K562 (cell line): Measurements from ENCODE around the gene LLCFC1. TPM values are rescaled to one million over a fixed set of nuclear protein-coding genes. Genes with fewer than 3 reads are reported as not detected.

ENCODE experiments used
- BDP1 ChIP-seq: IDR thresholded peaks from 3 replicates; pipeline ENCODE4 v1.6.1; 2011; ENCODE audit not compliant: insufficient read length, insufficient read depth
- CBFA2T3 ChIP-seq: fragments of 450-650 bp; IDR thresholded peaks from 2 replicates; pipeline ENCODE4 v1.6.1; 2017
- CTBP1 ChIP-seq: fragments of 450-650 bp; IDR thresholded peaks from 2 replicates; pipeline ENCODE4 v1.6.1; 2016; ENCODE audit warnings: borderline replicate concordance
- FOSL1 ChIP-seq: fragments of 200-800 bp; sonication (Bioruptor generic); conservative IDR thresholded peaks from 2 replicates; pipeline ENCODE4 v1.6.1; 2016; ENCODE audit warnings: missing genetic modification characterization, missing compliant biosample characterization
- GATA2 ChIP-seq: sonication (generic); formaldehyde crosslinking; IDR thresholded peaks from 2 replicates; pipeline ENCODE4 v1.4.0; 2020; ENCODE audit warnings: mild to moderate bottlenecking, missing genetic modification reagents
- GATAD2A ChIP-seq: fragments of 450-650 bp; IDR thresholded peaks from 2 replicates; pipeline ENCODE4 v1.6.1; 2017
- HDAC6 ChIP-seq: IDR thresholded peaks from 2 replicates; pipeline ENCODE4 v1.6.1; 2012; ENCODE audit warnings: low read depth, mild to moderate bottlenecking, control low read depth, inconsistent platforms, low read length, moderate library complexity
- MYC ChIP-seq, 2 experiments: fragments of 250-450 bp in 1 of 2; sonication (Bioruptor Pico) in 1 of 2; IDR thresholded peaks; 2 replicates each; pipeline versions ENCODE4 v1.5.1 to v1.6.1; 2012 to 2021; ENCODE audit warnings: low read depth in 2 of 2, borderline replicate concordance in 1 of 2, improper control_type of control experiment in 1 of 2, low read length in 1 of 2, mild to moderate bottlenecking in 1 of 2, moderate library complexity in 1 of 2
- NEUROD1 ChIP-seq: fragments of 150-350 bp; IDR thresholded peaks from 2 replicates; pipeline ENCODE4 v1.6.1; 2014; ENCODE audit warnings: borderline replicate concordance, low read length, low read depth; ENCODE audit not compliant: partially characterized antibody
- TAF9B ChIP-seq: fragments of 450-650 bp; IDR thresholded peaks from 2 replicates; pipeline ENCODE4 v1.6.1; 2018; ENCODE audit warnings: mild to moderate bottlenecking; ENCODE audit not compliant: partially characterized antibody
- TCF3 ChIP-seq: sonication (generic); formaldehyde crosslinking; IDR thresholded peaks from 2 replicates; pipeline ENCODE4 v1.4.0; 2020; ENCODE audit warnings: mild to moderate bottlenecking, missing genetic modification reagents
- TEAD1 ChIP-seq, 2 experiments: fragments of 450-650 bp in 1 of 2; sonication (generic) in 1 of 2; formaldehyde crosslinking; IDR thresholded peaks; 2 replicates each; pipeline versions ENCODE4 v1.4.0 to v1.8.0; 2020 to 2022; ENCODE audit warnings: mild to moderate bottlenecking in 2 of 2, missing genetic modification reagents in 1 of 2
- TRIM24 ChIP-seq, 2 experiments: fragments of 450-650 bp; IDR thresholded peaks; 2 replicates each; pipeline ENCODE4 v1.6.1; 2016
- ZEB2 ChIP-seq: fragments of 450-650 bp; IDR thresholded peaks from 2 replicates; pipeline ENCODE4 v1.6.1; 2016
- ZNF121 ChIP-seq: sonication (generic); formaldehyde crosslinking; conservative IDR thresholded peaks from 2 replicates; pipeline ENCODE4 v1.8.0; 2022; ENCODE audit warnings: missing genetic modification reagents
- polyA plus RNA-seq, 8 experiments: library from polyadenylated mRNA; depleted of rRNA in 4 of 8; stranded (reverse) in 5 of 8; unstranded in 3 of 8; fragments of >200 nt; fragmentation: Nextera tagmentation in 2 of 8; fragmentation: Illumina TruSeq in 1 of 8; extraction: Ambion mirVana in 2 of 8; extraction: Trizol in 1 of 8; gene quantifications; 2 replicates each; pipeline versions ENCODE4 v1.2.1 to v1.2.3, GENCODE V29; 2011 to 2014; ENCODE audit warnings: inconsistent platforms in 1 of 8, missing spikeins in 1 of 8
- total RNA-seq, 7 experiments: library from RNA; depleted of rRNA in 6 of 7; stranded (reverse); fragments of >200 nt in 6 of 7; fragmentation: Illumina TruSeq in 2 of 7; extraction: Trizol in 2 of 7; gene quantifications; 2 replicates each; pipeline versions ENCODE4 v1.2.1 to v1.2.3, GENCODE V29; 2011 to 2021; ENCODE audit warnings: low replicate concordance in 1 of 7
- TF ChIP-seq, protein P1 (sequence below), 2 experiments: fragments of 200-800 bp in 1 of 2; sonication (Bioruptor generic) in 1 of 2; sonication (generic) in 1 of 2; formaldehyde crosslinking in 1 of 2; IDR thresholded peaks in 1 of 2; conservative IDR thresholded peaks in 1 of 2; 2 replicates each; pipeline versions ENCODE4 v1.5.0 to v1.6.1; 2016 to 2020; ENCODE audit warnings: missing compliant biosample characterization in 1 of 2, missing genetic modification characterization in 1 of 2, missing genetic modification reagents in 1 of 2
- TF ChIP-seq, protein P2 (sequence below): fragments of 250-450 bp; sonication (Bioruptor Pico); IDR thresholded peaks from 2 replicates; pipeline ENCODE4 v1.4.0; 2020; ENCODE audit warnings: mild to moderate bottlenecking
- TF ChIP-seq, protein P3 (sequence below), 2 experiments: fragments of 450-650 bp; conservative IDR thresholded peaks; 2 replicates each; pipeline ENCODE4 v1.6.1; 2017; ENCODE audit warnings: mild to moderate bottlenecking in 2 of 2, moderate library complexity in 2 of 2
- TF ChIP-seq, protein P4 (sequence below): sonication (generic); formaldehyde crosslinking; IDR thresholded peaks from 2 replicates; pipeline ENCODE4 v1.8.1; 2022; ENCODE audit warnings: missing genetic modification reagents
- TF ChIP-seq, protein P5 (sequence below): conservative IDR thresholded peaks from 2 replicates; pipeline ENCODE4 v1.6.1; 2011; ENCODE audit warnings: low read depth, mild to moderate bottlenecking, low read length; ENCODE audit not compliant: control insufficient read depth

LLCFC1 gene
- total and polyA plus RNA-seq, 9 of the 15 experiments (the other 6 are each of a cell fraction or from before 2014, with no cell fraction given) = not detected

DNA sequence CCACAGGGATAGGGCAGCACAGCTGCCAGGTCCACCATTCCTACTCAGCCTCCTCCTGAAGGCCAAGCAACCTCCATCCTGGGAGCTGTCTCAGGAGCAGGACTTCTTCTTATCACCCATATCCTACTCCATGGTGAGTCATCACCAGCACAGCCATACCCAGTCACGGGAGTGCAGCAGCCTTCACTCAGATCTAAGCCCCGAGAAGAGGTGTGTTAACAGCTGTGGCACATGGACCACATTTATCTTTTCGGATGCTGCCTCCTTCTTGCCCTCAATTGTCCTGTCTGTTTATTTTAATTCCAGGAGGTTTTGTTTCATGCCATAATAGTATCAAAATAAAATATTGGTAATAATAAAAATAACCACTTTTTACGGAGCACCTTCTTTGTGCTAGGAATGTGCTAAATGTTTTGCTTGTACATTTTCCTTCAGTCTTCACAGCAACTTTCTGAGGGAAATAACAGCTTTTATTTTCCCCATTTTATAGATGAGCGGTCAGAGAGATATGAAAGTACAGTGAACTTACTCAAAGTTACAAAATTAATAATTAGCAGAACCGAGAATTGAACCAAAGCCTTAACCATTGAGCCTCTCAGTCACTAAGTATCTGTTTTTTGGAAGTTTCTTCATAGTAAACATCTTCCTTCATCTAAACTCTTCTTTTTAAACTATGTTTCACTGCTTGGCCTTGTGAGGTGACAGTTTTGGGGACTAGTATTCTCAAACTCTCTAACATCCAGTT is 25.4 kb downstream of the LLCFC1 start (continued):
- TF ChIP-seq, protein P1, sequence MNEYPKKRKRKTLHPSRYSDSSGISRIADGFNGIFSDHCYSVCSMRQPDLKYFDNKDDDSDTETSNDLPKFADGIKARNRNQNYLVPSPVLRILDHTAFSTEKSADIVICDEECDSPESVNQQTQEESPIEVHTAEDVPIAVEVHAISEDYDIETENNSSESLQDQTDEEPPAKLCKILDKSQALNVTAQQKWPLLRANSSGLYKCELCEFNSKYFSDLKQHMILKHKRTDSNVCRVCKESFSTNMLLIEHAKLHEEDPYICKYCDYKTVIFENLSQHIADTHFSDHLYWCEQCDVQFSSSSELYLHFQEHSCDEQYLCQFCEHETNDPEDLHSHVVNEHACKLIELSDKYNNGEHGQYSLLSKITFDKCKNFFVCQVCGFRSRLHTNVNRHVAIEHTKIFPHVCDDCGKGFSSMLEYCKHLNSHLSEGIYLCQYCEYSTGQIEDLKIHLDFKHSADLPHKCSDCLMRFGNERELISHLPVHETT (CRISPR knock-in tag; conservative IDR thresholded peaks at IDR 0.05 in 1 of 2, IDR thresholded peaks at IDR 0.05 in 1 of 2) = no peak
- peak in 1 of 2 experiments; percentile 63; a peak in 1 of 4 replicates for TF ChIP-seq TRIM24 (IDR thresholded peaks at IDR 0.05)
- TF ChIP-seq TCF3 = 0 out of 2 replicates have a peak, but pooled peaks have one; percentile 46
- TF ChIP-seq NEUROD1 = peak; percentile 49
- peak; percentile 78 for TF ChIP-seq TAF9B
- TF ChIP-seq, protein P2, sequence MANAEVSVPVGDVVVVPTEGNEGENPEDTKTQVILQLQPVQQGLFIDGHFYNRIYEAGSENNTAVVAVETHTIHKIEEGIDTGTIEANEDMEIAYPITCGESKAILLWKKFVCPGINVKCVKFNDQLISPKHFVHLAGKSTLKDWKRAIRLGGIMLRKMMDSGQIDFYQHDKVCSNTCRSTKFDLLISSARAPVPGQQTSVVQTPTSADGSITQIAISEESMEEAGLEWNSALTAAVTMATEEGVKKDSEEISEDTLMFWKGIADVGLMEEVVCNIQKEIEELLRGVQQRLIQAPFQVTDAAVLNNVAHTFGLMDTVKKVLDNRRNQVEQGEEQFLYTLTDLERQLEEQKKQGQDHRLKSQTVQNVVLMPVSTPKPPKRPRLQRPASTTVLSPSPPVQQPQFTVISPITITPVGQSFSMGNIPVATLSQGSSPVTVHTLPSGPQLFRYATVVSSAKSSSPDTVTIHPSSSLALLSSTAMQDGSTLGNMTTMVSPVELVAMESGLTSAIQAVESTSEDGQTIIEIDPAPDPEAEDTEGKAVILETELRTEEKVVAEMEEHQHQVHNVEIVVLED (CRISPR knock-in tag) = no peak
- peak; percentile 99 for TF ChIP-seq CTBP1
- peak; percentile 82 for TF ChIP-seq CBFA2T3
- peak in 1 of 2 experiments; percentile 6; a peak in 1 of 4 replicates for TF ChIP-seq TEAD1 (CRISPR knock-in tag; IDR thresholded peaks at IDR 0.05)
- TF ChIP-seq MYC (IDR thresholded peaks at IDR 0.05; ENCODE audit: low read depth, low read length) = 0 out of 2 replicates have a peak, but pooled peaks have one; percentile 14
- no peak for TF ChIP-seq MYC (CRISPR knock-in tag; IDR thresholded peaks at IDR 0.05; ENCODE audit: borderline replicate concordance, low read depth)
- peak; percentile 81 for TF ChIP-seq ZEB2
- TF ChIP-seq BDP1 = no peak
- no peak for TF ChIP-seq ZNF121 (CRISPR knock-in tag)
- TF ChIP-seq, protein P3, sequence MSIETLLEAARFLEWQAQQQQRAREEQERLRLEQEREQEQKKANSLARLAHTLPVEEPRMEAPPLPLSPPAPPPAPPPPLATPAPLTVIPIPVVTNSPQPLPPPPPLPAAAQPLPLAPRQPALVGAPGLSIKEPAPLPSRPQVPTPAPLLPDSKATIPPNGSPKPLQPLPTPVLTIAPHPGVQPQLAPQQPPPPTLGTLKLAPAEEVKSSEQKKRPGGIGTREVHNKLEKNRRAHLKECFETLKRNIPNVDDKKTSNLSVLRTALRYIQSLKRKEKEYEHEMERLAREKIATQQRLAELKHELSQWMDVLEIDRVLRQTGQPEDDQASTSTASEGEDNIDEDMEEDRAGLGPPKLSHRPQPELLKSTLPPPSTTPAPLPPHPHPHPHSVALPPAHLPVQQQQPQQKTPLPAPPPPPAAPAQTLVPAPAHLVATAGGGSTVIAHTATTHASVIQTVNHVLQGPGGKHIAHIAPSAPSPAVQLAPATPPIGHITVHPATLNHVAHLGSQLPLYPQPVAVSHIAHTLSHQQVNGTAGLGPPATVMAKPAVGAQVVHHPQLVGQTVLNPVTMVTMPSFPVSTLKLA (conservative IDR thresholded peaks at IDR 0.05) = peak in 1 of 2 experiments; percentile 41; a peak in 1 of 4 replicates
- peak; percentile 39; the same call in 1 of the 2 replicates for TF ChIP-seq GATA2 (CRISPR knock-in tag)
- TF ChIP-seq, protein P4, sequence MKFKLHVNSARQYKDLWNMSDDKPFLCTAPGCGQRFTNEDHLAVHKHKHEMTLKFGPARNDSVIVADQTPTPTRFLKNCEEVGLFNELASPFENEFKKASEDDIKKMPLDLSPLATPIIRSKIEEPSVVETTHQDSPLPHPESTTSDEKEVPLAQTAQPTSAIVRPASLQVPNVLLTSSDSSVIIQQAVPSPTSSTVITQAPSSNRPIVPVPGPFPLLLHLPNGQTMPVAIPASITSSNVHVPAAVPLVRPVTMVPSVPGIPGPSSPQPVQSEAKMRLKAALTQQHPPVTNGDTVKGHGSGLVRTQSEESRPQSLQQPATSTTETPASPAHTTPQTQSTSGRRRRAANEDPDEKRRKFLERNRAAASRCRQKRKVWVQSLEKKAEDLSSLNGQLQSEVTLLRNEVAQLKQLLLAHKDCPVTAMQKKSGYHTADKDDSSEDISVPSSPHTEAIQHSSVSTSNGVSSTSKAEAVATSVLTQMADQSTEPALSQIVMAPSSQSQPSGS (CRISPR knock-in tag) = no peak
- TF ChIP-seq FOSL1 (tag) = peak; percentile 99
- TF ChIP-seq, protein P5, sequence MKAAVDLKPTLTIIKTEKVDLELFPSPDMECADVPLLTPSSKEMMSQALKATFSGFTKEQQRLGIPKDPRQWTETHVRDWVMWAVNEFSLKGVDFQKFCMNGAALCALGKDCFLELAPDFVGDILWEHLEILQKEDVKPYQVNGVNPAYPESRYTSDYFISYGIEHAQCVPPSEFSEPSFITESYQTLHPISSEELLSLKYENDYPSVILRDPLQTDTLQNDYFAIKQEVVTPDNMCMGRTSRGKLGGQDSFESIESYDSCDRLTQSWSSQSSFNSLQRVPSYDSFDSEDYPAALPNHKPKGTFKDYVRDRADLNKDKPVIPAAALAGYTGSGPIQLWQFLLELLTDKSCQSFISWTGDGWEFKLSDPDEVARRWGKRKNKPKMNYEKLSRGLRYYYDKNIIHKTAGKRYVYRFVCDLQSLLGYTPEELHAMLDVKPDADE = no peak
- peak; percentile 62; the same call in 1 of the 2 replicates for TF ChIP-seq GATAD2A
- 0 out of 2 replicates have a peak, but pooled peaks have one; percentile 65 for TF ChIP-seq HDAC6
